GM21381 (cell line): ENCODE data around the gene PUS1.
"Not testable (repeated sequence)": the region's sequence is repeated elsewhere in the genome, so short reads cannot be mapped to it uniquely, and the experiment has no call there.

Experiments used
- ATAC-seq: cut with Tn5 transposase; IDR thresholded peaks from one replicate; pipeline ENCODE4 v1.9.1; 2021; ENCODE audit warnings: mild to moderate bottlenecking, moderate library complexity; ENCODE audit not compliant: unreplicated experiment

Gene PUS1

DNA sequence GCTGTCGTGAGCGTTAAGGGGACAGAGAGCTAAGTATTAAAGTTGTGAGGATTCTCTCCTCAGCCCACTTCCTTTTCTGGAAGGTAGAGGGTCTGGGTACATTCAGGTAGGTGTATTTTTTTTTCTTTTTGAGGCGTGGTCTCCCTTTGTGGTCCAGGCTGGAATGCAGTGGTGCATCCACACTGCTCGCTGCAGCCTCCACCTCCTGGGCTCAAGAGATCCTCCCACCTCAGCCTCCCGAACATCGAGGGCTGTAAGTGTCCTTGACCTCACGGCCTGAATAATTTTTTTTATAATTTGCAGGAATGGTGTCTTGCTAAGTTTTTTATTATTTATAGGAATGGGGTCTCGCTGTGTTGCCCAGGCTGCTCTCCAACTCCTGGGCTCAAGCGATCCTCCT, 1.4 kb downstream of the PUS1 start:
- no peak for ATAC-seq

DNA sequence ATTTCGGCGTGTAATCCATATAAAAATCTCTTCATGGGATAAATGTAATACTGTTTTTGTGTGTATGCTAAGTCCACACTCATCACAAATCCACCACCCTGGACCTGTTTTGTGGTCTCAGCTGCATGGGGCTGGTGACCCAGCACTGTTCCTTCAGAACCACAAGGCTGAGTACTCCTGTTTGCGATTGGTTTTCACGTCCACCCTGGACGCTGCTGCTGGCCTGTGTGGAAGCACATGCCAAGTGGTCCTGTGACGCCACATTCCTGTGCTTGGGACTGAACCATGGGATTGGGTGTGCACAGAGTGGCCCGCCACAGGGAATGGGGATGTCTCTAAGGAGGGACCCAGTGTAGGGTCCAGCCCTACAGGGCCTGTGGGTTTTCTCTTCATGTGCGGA, 4.3 kb downstream of the PUS1 start:
- ATAC-seq = no peak

DNA sequence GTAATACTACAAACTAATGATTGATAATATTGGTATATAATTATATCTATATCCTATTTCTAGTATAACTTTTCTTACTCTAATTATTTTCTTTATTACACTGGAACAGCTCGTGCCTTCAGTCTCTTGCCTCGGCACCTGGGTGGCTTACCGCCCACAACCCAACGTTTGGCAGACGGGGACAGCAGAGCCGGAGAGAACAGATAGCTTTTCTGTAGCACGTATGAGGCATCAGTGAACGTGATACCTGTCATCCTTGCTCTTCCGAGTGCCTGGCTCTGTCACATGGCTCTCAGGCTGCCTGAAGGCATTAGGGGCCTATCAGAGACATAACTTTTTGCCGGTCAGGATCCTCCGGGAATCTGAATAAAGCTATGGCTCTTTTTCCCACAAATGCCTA, 5.5 kb downstream of the PUS1 start:
- ATAC-seq = no peak

DNA sequence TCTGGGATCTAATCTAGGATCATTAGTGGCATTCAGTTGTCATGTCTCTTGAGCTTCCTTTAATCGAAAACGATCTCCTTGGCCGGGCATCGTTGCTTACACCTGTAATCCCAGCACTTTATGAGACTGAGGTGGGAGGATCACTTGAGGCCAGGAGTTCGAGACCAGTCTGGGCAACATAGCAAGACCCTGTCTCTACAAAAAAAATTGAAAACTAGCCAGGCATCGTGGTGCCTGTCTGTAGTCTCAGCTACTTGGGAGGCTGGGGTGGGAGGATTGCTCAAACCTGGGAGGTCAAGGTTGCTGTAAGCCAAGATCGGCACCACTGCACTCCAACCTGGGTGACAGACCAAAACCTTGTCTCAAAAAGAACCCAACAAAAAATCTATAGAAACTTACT, 9.0 kb downstream of the PUS1 start:
- ATAC-seq = no peak

DNA sequence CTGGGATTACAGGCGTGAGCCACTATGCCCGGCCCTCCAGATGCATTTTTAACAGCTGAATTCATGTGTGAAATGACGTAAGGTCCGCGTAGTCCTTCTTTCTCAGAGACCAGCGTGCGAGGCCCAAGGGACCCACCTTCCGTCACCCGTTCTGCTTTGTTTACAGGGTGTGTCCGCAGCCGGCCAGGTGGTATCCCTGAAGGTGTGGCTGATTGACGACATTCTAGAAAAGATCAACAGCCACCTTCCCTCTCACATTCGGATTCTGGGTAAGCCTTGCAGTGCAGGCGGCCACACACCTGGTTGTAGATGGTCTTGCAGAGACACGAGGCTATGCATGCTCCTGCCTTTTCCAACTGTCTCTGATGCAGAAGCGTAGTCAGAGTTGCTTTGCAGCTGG, 9.9 kb downstream of the PUS1 start:
- ATAC-seq = no peak

DNA sequence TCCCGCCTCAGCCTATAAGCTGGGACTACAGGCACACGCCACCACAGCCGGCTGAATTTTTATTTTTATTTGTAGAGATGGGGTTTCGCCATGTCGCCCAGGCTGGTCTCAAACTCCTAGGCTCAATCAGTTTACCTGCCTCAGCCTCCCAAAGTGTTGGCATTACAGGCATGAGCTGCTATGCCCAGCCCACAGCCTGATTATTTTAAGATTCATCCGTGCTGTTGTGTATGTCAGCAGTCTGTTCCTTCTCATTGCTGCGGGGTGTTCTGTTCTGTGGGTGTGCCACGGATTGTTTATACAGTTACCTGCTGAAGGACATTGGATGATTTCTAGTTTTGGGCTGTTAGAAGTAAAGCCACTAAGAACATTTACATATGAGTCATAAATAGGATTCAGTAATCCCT, 11.1 kb downstream of the PUS1 start:
- ATAC-seq = no peak

DNA sequence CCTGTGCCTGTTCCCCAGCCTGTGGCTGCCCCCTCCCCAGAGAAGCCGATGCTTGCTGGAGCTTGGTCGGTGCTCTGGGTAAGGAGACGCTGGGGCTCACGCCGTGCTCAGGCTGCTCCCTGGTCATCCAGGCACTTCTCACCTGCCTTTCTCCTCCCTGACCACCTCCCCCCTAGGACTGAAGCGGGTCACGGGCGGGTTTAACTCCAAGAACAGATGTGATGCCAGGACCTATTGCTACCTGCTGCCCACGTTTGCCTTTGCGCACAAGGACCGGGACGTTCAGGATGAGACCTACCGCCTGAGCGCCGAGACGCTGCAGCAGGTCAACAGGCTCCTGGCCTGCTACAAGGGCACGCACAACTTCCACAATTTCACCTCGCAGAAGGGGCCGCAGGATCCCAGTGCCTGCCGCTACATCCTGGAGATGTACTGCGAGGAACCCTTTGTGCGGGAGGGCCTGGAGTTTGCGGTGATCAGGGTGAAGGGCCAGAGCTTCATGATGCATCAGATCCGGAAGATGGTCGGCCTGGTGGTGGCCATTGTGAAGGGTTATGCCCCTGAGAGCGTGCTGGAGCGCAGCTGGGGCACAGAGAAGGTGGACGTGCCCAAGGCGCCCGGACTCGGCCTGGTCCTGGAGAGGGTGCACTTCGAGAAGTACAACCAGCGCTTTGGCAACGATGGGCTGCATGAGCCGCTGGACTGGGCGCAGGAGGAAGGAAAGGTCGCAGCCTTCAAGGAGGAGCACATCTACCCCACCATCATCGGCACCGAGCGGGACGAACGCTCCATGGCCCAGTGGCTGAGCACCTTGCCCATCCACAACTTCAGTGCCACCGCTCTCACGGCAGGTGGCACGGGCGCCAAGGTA, 12.3 kb downstream of the PUS1 start:
- no peak for ATAC-seq

DNA sequence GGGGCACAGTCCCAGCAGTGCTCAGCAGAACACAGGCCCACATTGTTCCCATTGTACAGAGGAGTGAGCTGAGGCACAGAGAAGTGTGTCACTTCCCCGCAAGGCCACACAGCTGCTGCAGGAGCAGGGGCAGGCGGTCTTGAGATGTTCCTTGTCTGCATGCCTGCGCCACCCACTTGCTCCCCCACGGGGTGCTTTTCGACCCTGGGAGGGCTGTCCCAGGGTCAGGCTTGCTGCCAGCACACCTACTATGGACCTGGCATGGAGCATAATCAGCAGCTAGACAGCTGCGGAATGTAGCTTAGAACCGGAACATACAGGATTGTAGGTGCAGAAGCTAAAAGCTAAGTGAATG, 12.9 kb downstream of the PUS1 start:
- ATAC-seq = no peak

DNA sequence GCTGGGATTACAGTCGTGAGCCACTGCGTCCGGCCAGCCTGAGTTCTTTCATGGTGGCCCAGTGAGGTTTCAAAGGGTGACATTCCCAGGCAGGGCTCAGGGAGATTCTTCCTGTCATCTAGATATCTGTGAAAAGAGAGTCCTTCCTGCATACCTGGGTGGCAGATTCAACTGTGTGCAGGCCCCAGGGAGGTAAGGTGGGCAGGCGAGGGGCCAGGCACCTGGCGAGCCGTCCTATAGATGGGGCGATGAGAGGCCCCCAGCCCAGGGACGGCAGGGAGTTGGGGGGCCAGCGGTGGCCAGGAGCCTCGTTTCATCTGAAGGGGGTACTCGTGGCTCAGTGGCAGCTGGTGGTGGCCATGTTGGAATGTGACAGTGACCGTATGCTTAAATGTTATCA, 13.6 kb downstream of the PUS1 start:
- no peak for ATAC-seq

DNA sequence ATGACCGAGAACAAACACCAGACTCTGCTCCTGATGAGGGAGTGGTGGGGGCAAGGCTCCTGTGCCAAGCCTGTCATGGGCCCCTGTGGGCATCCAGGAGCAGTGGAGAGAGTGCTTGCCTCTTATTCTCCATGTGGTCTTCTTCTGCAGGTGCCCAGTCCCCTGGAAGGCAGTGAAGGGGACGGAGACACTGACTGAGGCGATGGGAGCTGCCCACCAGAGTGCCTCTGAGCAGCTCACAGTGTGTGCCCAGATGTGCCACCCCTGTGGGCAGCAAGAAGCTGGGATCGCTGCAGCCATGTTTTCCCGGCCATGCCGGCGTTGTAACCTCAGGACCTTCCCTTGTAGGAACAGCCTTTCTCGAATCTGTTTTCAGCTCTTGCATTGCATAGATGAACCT, 14.3 kb downstream of the PUS1 start:
- no peak for ATAC-seq

DNA sequence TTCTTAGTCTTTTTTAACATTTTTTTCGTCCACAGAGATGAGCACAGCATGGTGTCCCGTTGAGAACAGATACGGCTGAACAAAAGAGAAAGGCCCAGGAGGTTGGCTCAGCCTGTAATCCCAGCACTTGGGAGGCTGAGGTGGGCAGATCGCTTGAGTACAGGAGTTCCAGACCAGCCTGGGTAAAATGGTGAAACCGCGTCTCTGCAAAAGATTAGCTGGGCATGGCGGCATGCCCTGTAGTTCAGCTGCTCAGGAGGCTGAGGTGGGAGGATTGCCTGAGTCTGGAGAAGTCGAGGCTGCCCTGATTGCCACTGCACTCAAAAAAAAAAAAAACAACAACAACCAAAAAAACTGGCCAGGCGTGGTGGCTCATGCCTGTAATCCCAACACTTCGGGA, 14.8 kb downstream of the PUS1 start:
- ATAC-seq = no peak

DNA sequence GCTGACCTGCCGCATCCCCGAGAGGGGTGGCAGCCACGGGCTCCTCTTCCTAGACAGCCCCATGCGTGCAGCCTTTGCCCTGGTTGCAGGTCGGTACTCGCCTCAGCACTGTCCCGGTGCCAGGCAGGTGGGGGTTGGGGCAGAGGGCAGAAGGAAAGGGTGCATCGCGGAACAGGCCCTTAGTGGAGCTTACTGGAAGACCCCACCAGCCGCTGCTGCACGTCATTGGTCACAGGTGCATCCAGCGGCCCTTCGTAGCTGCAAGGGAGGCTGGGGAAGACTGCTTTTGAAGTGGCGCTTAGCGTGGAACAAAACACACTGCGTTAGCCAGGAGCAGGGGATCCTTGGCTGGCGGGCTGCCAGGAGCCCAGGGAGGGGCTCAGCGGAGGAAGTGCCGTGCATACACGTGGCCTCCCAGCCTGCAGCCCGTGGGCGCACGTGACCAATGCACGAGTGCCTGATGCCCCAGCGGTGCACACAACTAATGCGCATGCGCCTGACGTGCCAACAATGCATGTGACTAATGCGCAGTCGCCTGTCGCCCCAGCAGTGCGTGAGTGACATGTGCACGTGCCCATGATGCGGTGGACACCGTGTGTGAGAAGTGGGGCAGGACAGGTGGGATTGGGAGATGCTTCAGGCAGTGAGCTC, 15.7 kb downstream of the PUS1 start:
- no peak for ATAC-seq

DNA sequence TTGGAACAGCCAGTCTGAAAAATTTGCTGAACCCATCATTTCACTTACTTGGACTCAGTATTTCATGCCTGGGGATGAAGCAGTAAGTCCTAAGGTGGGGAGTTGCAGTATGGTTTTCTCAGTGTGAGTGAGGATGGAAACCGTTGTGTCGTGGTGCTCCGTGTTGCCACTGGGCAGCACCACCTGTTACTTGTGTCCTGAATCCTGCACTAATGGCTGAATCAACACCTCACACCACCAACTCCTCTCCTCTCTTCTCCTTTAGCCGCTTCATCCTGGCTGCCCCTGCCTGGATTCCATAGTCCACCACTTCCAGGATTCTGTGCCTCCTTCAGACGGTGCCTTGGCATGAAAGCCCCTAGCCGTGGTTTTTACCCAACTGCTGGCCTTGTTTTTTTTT, 17.7 kb downstream of the PUS1 start:
- ATAC-seq = no peak

DNA sequence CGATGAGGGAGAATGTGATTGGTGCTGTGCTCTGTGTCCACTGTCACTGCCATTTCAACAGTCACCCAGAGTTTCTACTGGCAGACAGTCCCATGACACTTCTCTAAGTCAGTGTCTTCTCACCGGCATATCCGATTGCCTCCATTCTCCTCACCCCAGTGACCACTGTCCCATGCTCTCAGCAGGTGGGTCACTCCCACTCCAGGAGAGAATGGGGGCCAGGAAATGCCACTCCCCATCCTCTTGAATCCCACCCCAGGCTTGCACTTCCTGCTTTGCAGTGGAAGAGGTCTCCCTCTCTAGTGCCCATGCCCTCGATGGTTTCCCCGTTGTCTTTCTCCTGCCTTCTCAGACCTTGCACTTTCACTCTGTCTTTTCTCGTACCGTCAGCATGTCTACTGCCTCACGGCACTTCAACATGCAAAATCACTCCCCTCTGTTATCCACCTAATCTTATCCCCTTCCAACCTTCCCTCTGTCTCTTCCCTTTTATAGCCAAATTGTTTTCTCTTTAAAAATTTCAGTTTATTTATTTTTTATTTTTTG, 18.5 kb downstream of the PUS1 start:
- ATAC-seq = no peak

DNA sequence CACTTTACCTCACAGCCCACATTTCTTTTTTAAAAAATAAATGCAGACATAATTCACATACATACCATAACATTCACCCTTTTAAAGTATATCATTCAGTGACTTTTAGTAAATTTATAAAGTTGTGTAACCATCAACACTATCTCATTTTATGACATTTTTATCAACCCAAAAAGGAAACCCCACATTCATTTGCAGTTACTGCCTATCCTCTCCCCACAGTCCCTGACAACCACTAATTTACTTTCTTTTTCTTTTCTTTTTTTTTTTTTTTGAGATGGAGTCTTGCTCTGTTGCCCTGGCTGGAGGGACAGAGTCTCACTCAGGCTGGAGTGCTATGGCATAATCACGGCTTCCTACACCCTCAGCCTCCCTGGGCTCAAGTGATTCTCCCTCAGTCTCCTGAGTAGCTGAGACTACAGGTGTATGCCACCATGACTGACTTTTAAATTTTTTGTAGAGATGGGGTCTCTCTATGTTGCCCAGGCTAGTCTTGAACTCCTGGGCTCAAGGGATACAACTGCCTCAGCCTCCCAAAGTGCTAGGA, 19.2 kb downstream of the PUS1 start:
- no peak for ATAC-seq

DNA sequence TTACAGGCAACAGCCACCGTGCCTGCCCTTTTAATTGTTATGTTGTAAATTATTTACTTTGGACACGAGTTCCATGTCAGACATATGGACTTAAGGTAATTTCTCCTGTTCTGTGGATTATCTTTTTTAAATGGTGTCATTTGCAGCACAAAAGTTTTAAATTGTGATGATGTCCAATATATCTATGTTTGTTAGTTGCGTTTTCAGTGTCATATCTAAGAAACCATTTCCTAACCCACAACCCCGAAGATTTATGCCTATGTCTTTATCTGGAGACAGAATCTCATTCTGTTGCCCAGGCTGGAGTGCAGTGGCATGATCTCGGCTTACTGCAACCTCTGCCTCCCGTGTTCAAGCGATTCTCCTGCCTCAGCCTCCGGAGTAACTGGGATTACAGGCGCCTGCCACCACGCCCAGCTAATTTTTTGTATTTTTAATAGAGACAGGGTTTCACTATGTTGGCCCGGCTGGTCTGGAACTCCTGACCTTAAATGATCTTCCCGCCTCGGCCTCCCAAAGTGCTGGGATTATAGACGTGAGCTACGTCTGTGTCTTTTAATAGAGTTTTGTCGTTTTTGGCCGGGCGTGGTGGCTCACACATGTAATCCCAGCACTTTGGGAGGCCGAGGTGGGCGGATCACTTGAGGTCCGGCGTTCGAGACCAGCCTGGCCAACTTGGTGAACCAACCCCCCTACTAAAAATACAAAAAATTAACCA, 19.8 kb downstream of the PUS1 start:
- ATAC-seq = not testable (repeated sequence)

DNA sequence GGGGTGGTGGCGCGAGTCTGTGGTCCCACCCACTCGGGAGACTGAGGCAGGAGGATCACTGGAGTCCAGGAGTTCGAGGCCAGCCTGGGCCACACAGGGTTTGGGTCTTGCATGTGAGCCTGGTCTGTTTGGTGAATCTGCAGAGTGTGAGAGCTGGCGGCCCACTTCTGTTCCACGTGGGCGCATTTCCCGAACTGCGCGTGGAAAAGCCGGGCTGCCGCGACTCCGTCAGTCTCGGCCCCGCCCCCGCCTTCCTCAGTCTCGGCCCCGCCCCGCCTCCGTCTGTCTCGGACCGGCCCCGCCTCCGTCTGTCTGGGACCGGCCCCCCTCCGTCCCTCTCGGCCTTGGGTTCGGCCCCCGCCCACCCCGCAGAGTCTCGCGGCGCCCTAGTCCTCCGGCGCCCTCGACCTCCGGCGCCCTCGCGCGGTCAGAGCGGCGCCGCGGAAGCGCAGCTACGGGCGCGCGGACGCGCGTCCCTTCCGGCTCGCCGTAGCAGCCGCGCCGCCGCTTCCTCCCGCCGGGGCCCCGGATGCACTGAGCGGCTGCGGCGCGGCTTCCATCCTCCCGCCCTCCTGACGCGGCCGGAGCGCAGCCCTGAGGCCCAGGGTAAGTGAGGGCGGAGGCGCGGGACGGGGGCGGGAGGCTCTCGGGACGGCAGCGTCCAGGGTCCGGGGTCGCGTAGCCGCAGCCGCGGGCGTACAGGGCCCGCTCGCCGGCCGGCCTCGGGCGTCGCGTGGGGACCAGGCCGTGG, 20.5 kb downstream of the PUS1 start, which contains the start of gene EP400:
EP400 (plus strand) TSS at position 512 of the 751 bp plus-strand sequence. CDS start 10,678 bp downstream, outside the sequence.
- peak; percentile 89 for ATAC-seq

DNA sequence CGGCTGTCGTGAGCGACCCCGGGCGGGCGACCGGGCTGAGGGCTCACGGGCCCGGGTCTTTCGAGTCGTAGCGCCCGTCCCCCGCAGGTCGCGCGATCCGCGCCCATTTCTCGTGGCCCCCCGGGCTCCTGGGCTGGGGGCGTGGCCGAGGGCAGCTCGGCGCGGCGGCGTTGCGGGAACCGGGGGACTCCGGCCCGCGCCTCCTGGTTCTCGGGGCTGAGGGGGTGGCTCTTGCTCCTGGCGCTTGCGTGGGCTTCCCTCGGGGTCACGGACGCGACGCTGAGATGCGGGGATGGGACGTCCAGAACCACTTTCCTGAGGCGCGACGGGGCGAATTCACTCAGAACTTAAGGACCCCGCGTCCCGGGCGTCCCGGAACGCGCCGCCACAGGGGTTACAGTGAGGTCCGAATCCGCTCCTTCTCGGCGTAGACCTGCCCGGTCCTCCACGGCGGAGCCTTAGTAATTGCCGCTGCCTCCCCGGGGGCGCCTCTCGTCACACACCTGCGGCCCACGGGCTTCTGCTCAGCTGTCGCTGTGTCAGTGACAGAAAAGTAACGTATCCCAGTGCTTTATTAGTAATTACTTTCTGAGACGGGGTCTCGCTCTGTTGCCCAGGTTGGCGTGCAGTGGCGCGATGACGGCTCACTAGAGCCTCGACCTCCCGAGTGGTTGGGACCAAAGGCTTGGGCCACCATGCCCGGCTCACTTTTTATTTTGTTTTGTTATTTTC, 21.3 kb downstream of the PUS1 start:
- ATAC-seq = peak; percentile 30

DNA sequence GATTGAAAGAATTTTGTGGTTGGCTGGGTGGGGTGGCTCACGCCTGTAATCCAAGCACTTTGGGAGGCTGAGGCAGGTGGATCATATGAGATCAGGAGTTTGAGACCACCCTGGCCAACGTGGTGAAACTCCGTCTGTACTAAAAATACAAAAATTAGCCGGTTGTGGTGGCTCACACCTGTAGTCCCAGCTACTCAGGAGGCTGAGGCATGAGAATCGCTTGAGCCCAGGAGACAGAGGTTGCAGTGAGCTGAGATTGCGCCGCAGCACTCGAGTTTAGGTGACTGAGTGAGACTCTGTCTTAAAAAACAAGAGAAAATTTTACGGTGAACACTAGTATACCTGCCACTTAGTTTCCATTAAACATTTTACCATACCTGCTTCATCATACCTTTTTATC, 24.7 kb downstream of the PUS1 start:
- ATAC-seq = not testable (repeated sequence)

DNA sequence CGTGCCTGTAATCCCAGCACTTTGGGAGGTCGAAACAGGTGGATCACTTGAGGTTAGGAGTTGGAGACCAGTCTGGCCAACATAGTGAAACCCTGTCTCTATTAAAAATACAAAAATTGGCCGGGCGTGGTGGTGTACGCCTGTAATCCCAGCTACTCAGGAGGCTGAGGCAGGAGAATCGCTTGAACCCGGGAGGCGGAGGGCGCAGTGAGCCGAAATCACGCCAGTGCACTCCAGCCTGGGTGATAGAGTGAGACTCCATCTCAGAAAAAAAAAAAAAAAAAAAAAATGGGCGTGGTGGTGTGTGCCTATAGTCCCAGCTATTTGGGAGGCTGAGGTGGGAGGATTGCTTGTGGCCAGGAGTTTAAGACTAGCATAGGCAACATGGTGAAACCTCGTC, 25.4 kb downstream of the PUS1 start:
- ATAC-seq = not testable (repeated sequence)
